Retinal pigment epithelial cell (primary cell): ENCODE measurements around the gene ZNF207.
"Not testable (repeated sequence)": the region's sequence is repeated elsewhere in the genome, so short reads cannot be mapped to it uniquely, and the experiment has no call there.

Source experiments
- DNase-seq: peaks from one replicate; pipeline ENCODE4 v3.0.0-alpha.2; 2010; ENCODE audit warnings: low read depth
- H3K4me3 ChIP-seq: 2 replicates; pipeline ENCODE4 v1.5.1; 2011; ENCODE audit warnings: mild to moderate bottlenecking, low read length, control low read depth, moderate library complexity
- TF ChIP-seq, protein P1 (sequence below): conservative IDR thresholded peaks from 2 replicates; pipeline ENCODE4 v1.5.1; 2011; ENCODE audit warnings: low read depth, low read length, control low read depth, inconsistent platforms

ZNF207 gene

DNA sequence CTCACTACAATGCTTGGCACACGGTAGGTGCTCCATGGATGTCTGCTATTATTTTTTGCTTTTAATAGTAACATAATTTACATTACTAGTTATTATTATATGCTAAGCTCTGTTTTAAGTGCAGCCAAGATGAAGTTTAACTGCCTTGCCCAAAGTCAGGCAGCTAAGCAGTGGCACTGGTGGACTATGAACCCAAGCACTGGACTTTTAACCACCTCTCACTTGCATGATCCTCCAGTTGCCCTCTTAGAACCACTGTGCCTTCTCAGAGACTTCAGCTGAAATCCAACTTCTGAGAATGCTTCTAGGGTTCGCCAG, 1.5 kb upstream of the ZNF207 start:
- H3K4me3 ChIP-seq: no peak overlapping the region

DNA sequence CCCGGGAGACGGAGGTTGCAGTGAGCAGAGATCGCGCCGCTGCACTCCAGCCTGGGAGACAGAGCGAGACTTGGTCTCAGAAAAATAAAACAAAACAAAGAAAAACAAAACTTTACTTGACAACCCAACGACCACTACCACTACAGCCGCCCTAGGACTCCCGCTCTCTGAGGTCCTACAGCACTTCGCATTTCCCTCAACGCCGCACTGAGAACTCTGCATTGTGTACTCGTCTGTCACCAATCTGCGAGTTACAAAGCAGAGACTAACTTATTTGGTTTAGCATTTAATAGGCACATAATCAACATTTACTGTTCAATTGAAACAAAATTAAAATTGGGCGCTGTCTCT, 479 bp upstream of the ZNF207 start:
- TF ChIP-seq, protein P1, sequence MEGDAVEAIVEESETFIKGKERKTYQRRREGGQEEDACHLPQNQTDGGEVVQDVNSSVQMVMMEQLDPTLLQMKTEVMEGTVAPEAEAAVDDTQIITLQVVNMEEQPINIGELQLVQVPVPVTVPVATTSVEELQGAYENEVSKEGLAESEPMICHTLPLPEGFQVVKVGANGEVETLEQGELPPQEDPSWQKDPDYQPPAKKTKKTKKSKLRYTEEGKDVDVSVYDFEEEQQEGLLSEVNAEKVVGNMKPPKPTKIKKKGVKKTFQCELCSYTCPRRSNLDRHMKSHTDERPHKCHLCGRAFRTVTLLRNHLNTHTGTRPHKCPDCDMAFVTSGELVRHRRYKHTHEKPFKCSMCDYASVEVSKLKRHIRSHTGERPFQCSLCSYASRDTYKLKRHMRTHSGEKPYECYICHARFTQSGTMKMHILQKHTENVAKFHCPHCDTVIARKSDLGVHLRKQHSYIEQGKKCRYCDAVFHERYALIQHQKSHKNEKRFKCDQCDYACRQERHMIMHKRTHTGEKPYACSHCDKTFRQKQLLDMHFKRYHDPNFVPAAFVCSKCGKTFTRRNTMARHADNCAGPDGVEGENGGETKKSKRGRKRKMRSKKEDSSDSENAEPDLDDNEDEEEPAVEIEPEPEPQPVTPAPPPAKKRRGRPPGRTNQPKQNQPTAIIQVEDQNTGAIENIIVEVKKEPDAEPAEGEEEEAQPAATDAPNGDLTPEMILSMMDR: no peak
- H3K4me3 ChIP-seq: peak overlapping the region; percentile 100
- DNase-seq: no peak

More for the DNA sequence above, 1.5 kb upstream of the ZNF207 start:
- TF ChIP-seq, protein P1: no peak
- DNase-seq: no peak

DNA sequence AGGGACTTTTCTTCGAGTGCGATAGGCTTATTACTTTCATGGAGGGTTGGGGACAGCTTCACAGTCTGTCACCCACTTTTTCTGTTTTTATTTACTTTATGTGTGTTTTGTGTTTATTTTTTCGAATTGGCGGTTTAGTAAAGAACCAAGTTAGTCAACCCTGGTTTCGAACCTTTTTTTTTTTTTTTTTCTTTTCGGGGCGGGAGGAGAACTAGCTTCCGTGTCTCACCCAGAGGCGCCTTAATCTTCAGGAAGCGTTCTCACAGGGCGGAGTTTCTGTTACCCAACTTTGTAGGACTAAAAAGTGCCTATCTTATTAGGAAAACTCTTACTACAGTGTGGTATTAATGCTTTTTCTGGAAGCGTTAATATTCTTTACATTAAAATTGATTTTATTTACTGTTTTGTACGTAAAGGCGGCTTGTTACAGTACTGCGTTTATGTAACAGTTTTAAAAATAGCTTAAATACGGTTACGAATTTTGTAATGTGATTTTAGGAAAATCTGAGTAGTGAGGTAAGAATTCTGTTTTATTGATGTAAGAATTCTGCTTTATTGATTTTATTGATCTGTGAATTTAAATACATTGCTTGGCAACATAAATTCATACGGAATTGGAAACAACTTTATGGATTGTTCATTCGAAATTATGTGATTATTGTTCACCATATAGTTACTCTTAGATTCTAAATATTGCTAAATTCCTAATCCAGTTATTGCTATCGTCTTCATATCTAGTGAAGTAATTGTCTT, 885 bp downstream of the ZNF207 start:
- TF ChIP-seq, protein P1: no peak
- no peak for DNase-seq
- H3K4me3 ChIP-seq: peak overlapping the region; percentile 100

DNA sequence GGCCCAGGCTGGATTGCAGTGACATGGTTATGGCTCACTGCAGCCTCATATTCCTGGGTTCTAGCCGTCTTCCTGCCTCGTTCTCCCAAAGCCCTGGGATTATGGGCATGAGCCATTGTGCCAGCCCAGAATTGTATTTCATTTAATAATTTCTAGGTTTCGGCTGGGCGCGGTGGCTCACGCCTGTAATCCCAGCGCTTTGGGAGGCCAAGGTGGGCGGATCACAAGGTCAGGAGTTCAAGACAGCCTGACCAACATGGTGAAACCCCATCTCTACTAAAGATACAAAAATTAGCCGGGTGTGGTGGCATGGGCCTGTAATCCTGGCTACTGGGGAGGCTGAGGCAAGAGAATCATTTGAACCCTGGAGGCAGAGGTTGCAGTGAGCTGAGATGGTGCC, 2.8 kb downstream of the ZNF207 start:
- peak overlapping the region; percentile 100 for H3K4me3 ChIP-seq
- not testable (repeated sequence) for DNase-seq

DNA sequence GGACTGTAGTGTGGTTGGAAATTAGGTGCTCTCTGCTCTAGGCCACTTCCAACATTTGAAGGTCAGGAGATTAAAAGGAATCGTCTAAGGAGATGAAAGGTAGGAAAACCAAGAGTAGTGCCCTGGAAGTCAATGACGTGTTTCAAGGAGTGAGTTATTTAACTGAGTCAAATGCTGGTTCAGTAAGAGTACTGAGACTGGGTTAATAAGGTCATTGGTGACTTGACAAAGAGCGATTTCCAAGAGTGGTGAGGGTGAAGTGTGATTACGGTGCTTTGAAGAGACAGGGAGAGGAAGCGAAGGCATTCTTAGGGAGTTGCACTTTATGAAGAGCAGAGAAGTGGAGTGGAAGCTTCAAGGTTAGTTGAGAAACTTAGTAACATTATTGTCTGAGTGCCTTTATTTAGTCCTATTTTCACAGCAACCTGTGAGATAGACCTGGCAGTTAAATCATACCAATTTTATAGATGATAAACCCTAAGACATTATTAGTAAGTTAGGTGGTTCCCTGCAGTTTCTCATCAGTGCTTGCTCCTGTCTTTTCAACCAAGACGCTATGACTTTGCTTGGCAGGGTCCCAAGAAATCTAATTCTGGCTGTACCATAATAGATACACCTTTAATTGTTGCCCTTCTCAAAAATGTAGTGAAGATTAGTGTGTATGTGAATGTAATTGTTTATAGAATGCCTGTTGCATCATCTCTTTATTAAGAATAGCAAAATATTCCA, 5.9 kb downstream of the ZNF207 start:
- TF ChIP-seq, protein P1: no peak
- DNase-seq: no peak
- no peak overlapping the region for H3K4me3 ChIP-seq

DNA sequence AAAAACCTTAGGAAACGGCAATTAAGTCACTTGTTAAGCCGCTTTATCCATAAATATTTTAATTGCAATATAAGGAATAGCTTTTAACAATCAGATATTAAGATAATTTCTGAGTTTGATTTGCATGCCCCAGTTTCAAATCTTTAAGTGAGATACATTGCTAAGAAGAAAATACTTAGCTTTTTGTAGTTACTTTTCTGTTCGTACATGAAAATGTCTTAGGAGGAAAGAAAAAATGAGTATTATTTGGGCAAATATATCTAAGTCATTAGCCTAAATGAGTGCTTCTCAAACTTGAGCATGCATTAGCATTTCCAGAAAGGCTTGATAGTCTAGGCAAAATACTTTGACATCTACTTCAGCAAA, 6.4 kb downstream of the ZNF207 start:
- DNase-seq: no peak
- TF ChIP-seq, protein P1: no peak
- no peak overlapping the region for H3K4me3 ChIP-seq

DNA sequence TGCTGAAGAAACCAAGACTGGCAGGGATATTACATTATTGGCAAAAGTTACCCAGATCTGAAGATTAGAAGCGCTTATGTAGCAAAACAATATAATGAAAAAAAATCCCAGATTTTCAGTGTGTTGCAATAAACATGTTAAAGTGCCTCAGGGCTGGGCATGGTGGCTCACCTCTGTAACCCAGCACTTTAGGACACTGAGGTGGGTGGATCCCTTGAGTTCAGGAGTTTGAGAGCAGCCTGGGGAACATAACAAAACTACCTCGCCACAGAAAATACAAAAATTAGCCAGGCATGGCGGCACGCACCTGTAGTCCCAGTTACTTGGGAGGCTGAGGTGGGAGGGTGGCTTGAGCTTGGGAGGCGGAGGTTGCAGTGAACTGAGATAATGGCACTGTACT, 6.8 kb downstream of the ZNF207 start:
- H3K4me3 ChIP-seq: no peak overlapping the region
- no peak for DNase-seq
- TF ChIP-seq, protein P1: no peak
